ENCODE results near the gene LRRC3. TPM values are rescaled to one million over a fixed set of nuclear protein-coding genes. Genes with fewer than 3 reads are reported as not detected.
"Not testable (repeated sequence)": the region's sequence is repeated elsewhere in the genome, so short reads cannot be mapped to it uniquely, and the experiment has no call there.

LRRC3 gene
- total and polyA plus RNA-seq, 2 of the 4 experiments (the other 2 are of a cell fraction): under 0.01 to 0.38 TPM

GRCh38 chr21:44417621-44418107 is 37.6 kb upstream of the LRRC3 start:
- peaks cover 35% of the 10 kb centered on the region for H3K9me3 ChIP-seq (ENCODE audit: control insufficient read depth, insufficient read depth, low read length)
- H3K36me3 ChIP-seq (ENCODE audit: control insufficient read depth, insufficient read depth, low read length); H3K4me3 ChIP-seq (ENCODE audit: insufficient read depth, low read depth, low read length); H3K23ac ChIP-seq (ENCODE audit: low read depth, low read length); H2BK5ac ChIP-seq (ENCODE audit: low read depth, low read length, poor library complexity, severe bottlenecking); CTCF ChIA-PET; H3K56ac ChIP-seq (ENCODE audit: extremely low read depth, insufficient read depth, low read length); H3K4ac ChIP-seq (ENCODE audit: low read depth, low read length); dilution Hi-C loops (cut with HindIII; ENCODE audit: low sequenced_read_pairs, unreplicated experiment); H3K9me1 ChIP-seq (ENCODE audit: insufficient read depth, low read length); H3K18ac ChIP-seq (ENCODE audit: low read depth, low read length); H2AK5ac ChIP-seq (ENCODE audit: low read depth, low read length); H4K91ac ChIP-seq (ENCODE audit: insufficient read depth, low read depth, low read length); H4K8ac ChIP-seq (ENCODE audit: low read depth in 2 of 2, low read length in 2 of 2); H2AK9ac ChIP-seq (replicated peaks; ENCODE audit: low read depth, low read length, poor library complexity); H2BK120ac ChIP-seq (ENCODE audit: low read depth, low read length); H2BK20ac ChIP-seq (ENCODE audit: low read depth, low read length); in situ Hi-C loops (cut with MboI; ENCODE audit: low sequenced_read_pairs); intact Hi-C loops (cut with micrococcal nuclease); H3K27ac ChIP-seq (ENCODE audit: insufficient read depth, low read length); H3K4me1 ChIP-seq (ENCODE audit: control insufficient read depth, insufficient read depth, low read length); H3K4me2 ChIP-seq (ENCODE audit: low read depth, low read length); H2AFZ ChIP-seq (replicated peaks; ENCODE audit: low read length, poor library complexity); H3K27me3 ChIP-seq (ENCODE audit: control insufficient read depth, insufficient read depth, low read length); ATAC-seq (ENCODE audit: low read depth); H3K14ac ChIP-seq (replicated peaks; ENCODE audit: low read depth, low read length); H3K79me1 ChIP-seq (ENCODE audit: low read depth in 1 of 2, low read length in 2 of 2); H4K20me1 ChIP-seq (ENCODE audit: insufficient read depth, low read length); BruUV-seq (replicated peaks); H2BK15ac ChIP-seq (ENCODE audit: low read depth, low read length); POLR2A ChIA-PET (ENCODE audit: unreplicated experiment); H3K9ac ChIP-seq (ENCODE audit: low read depth, low read length); H4K5ac ChIP-seq (ENCODE audit: low read depth, low read length); DNase-seq: not testable (repeated sequence)
- 100% methylated on average over 8 of the region's 21 CpGs; no CpG with 5 or more reads in 1 of the 2 experiments for WGBS, 2 experiments (ENCODE audit: extremely low coverage in 2 of 2, insufficient read length in 1 of 2)

Data from IMR-90 (cell line).